Left lung (tissue), 10 donors: ENCODE data around the gene EFTUD2. TPM values are rescaled to one million over a fixed set of nuclear protein-coding genes. Genes with fewer than 3 reads are reported as not detected.

ENCODE experiments used
- ATAC-seq: fragments of 200-7000 bp; cut with Tn5 transposase; one replicate; pipeline ENCODE4 v1.9.1; 2020; ENCODE audit warnings: moderate library complexity
- DNase-seq, 4 donors: peaks; one replicate each; pipeline ENCODE4 v3.0.0-alpha.2; 2013 to 2020
- H3K27ac ChIP-seq, 2 donors: fragments of 200-600 bp; sonication (generic) in 1 of 2; one replicate each; pipeline versions ENCODE4 v1.5.0 to v1.8.0; 2020 to 2021
- H3K27me3 ChIP-seq, 2 donors: fragments of 200-600 bp; sonication (generic) in 1 of 2; one replicate each; pipeline versions ENCODE4 v1.5.0 to v1.8.0; 2020 to 2021
- H3K36me3 ChIP-seq, 2 donors: fragments of 200-600 bp; sonication (generic) in 1 of 2; one replicate each; pipeline versions ENCODE4 v1.5.0 to v1.8.0; 2020 to 2021
- H3K4me1 ChIP-seq, 2 donors: fragments of 200-600 bp; one replicate each; pipeline ENCODE4 v1.8.0; 2021
- H3K4me3 ChIP-seq, 2 donors: fragments of 200-600 bp; sonication (generic) in 1 of 2; one replicate each; pipeline versions ENCODE4 v1.5.0 to v1.8.0; 2020 to 2021; ENCODE audit warnings: mild to moderate bottlenecking in 1 of 2
- H3K9me3 ChIP-seq, 2 donors: fragments of 200-600 bp; sonication (generic) in 1 of 2; one replicate each; pipeline versions ENCODE4 v1.5.0 to v1.8.0; 2020 to 2021
- CTCF ChIP-seq, 2 donors: fragments of 200-600 bp; sonication (generic) in 1 of 2; IDR thresholded peaks; one replicate each; pipeline versions ENCODE4 v1.5.0 to v1.8.0; 2021; ENCODE audit warnings: antibody characterized with exemption in 2 of 2
- intact Hi-C, 2 donors: fragments of 100-400 bp; cut with DNase I; formaldehyde crosslinking; loops; one replicate each; pipeline versions ENCODE4 v1.11.2 to v1.14.2; 2022
- polyA plus RNA-seq, 6 donors: library from polyadenylated mRNA; unstranded; fragments of 120-200 nt; gene quantifications; one replicate each; pipeline ENCODE4 v1.2.1, GENCODE V29; 2013; ENCODE audit not compliant: insufficient read length in 6 of 6
- total RNA-seq, 2 donors: library from RNA; stranded (reverse); fragmentation: NEBNext Ultra II Directional; extraction: Animal tissue kit (Norgen Biotek cat#: 25700); gene quantifications; one replicate each; pipeline ENCODE4 v1.2.1, GENCODE V29; 2021
- donor health status: DM: no; HTN: yes; CAD: no.
- donor health status: DM: no; HTN: no; CAD: no.

EFTUD2 gene
- total and polyA plus RNA-seq, 8 donors: 83.4 to 112 (median 95.1) TPM

DNA sequence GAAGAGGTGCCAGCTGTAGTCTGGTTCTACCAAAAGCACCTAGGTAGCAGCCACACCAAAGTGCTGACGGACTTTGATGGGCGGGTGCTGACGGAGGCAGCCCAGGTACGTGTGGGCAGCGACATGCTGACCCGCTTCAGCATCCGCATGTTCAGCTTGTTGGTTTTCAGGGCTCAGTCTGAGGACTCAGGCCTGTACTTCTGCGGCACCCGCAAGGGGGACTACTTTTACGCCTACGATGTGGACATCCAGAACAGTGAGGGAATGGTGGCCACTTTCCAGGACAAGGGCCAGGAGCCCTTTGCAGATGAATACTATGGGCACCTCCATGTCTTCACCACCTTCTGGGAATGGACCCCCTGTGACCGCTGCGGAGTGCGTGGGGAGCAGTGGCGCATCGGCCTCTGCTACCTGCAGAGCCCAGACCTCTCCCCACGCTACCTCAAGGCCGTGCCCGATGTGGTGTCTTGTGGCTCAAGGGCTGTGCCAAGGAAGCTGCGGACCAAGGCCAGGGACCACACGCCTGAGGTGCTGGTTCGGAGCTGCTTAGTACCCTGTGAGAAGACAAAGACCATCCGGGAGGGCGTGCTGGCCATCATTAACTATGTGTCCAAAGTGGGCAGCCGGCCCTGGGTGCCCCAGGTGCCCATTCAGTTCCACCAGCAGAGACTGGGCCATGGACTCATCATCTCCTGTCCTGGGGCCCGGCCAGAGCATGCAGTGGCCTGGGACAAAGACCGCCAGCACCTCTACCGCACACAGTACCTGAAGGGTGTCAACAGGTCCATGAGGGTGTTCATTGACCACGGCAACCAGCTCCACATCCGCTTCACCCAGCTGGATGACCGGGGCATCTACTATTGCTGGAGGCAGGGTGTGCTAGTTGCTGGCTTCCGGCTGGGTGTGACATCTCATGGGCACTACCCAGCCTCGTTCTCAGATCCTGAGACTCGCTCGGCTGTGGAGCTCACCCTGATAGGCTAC, 5.0 kb upstream of the EFTUD2 start:
- intact Hi-C loops: no loop called here
- Histone ChIP-seq H3K36me3 (no peaks in the 10 kb centered on the region), H3K27ac (no peak overlapping the region), H3K4me1 (peaks cover 0 to 44% of the 10 kb centered on the region in 2 donors), H3K27me3 (peaks cover 0 to 4% of the 10 kb centered on the region in 2 donors), H3K9me3 (no peaks in the 10 kb centered on the region), H3K4me3 (no peak overlapping the region)
- ATAC-seq (no peak), DNase-seq (no peak)
- TF ChIP-seq CTCF (IDR thresholded peaks at IDR 0.05): no peak

DNA sequence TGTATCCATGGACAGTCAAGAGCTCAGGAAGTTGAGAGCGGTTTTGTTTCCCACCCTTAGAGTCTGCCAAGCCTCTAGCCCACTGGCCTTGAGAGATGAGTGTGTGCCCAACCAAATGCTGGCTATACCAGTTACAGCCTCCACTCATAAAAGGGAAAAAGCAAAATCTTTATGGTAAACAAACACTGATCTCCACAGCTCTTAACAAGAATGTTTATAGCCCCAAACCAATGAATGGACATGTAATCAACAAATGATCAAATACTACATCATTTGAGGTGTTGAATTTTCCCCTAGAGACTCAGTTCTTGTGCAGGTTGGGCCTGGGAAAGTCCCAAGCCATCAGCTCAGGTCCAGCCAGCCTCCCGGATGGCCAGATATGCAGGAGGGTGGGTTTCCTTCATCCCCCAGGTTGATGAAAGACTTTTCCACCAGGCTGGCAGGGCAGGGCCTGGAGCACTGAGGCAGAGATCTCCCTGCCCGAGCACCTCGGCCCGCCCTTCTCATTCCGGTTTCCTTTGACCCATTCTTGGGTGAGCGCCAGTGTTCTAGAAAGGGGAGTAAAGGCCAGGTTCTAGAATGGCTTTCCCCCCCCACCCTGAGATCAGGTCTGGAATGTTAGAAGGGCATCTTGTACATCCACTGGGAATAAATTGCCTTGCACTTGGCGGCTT, 3.9 kb upstream of the EFTUD2 start:
- DNase-seq (no peak), ATAC-seq (no peak)
- no peak for TF ChIP-seq CTCF (IDR thresholded peaks at IDR 0.05)
- Histone ChIP-seq H3K36me3 (no peaks in the 10 kb centered on the region), H3K27me3 (no peaks in the 10 kb centered on the region), H3K4me3 (no peak overlapping the region), H3K9me3 (no peaks in the 10 kb centered on the region), H3K4me1 (peaks cover 4 to 51% of the 10 kb centered on the region in 2 donors), H3K27ac (no peak overlapping the region)
- intact Hi-C loops: no loop called here

- Histone ChIP-seq H3K27me3 (no peaks in the 10 kb centered on the region), H3K9me3 (no peaks in the 10 kb centered on the region), H3K4me1 (peaks cover 6 to 60% of the 10 kb centered on the region in 2 donors), H3K27ac (no peak overlapping the region), H3K36me3 (no peaks in the 10 kb centered on the region), H3K4me3 (no peak overlapping the region)
- no peak for TF ChIP-seq CTCF (IDR thresholded peaks at IDR 0.05)
- ATAC-seq (no peak), DNase-seq (no peak)
- intact Hi-C loops: no loop called here
These were observed 3.0 kb upstream of the EFTUD2 start for GRCh38 chr17:44902135-44902760.

GRCh38 chr17:44901411-44901921, 2.2 kb upstream of the EFTUD2 start:
- no peaks in the 10 kb centered on the region for H3K27me3 ChIP-seq

More at GRCh38 chr17:44901411-44901921, 2.2 kb upstream of the EFTUD2 start:
- DNase-seq (no peak), ATAC-seq (no peak)
- TF ChIP-seq CTCF (IDR thresholded peaks at IDR 0.05): no peak
- Histone ChIP-seq H3K27ac (no peak overlapping the region), H3K9me3 (no peaks in the 10 kb centered on the region), H3K4me1 (peaks cover 6 to 64% of the 10 kb centered on the region in 2 donors), H3K36me3 (peaks cover 0 to 3% of the 10 kb centered on the region in 2 donors), H3K4me3 (no peak overlapping the region)
- intact Hi-C loops: no loop called here
